ENCODE data around the gene CEBPZOS.
A peak's percentile ranks its signal among the peaks of the same experiment; 100 is the strongest.

The CEBPZOS gene

DNA sequence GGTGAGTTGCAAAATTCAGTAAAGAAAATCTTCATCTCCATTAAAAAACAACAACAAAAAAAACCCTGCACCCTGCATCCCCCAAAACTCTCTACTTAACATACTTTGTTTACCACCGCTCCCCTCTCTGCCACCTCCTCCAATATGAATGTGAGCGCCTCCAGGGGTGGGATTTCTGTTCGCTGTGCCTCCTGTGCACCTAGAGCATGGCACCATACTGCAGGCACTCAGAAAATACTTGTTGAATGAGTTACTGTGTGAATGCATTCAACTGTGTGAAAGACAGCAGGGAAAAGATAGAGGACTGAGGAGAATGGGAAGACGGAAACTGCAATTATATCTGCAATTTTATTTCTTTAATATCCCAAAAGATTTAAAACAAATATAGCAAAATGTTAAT lies 30.6 kb downstream of the CEBPZOS start:
- H3K18ac ChIP-seq (ENCODE audit: low read length), result no peak overlapping the region
- no peak overlapping the region for H3K4me3 ChIP-seq (ENCODE audit: low read depth, low read length)
- H3K27ac ChIP-seq (ENCODE audit: low read depth, low read length), result no peak overlapping the region
- H3K23ac ChIP-seq (ENCODE audit: low read length), result no peak overlapping the region
- H3K27me3 ChIP-seq (ENCODE audit: insufficient read depth, low read length), result no peaks in the 10 kb centered on the region
- DNase-seq, result no peak
- peaks cover 3 to 13% of the 10 kb centered on the region in 2 experiments for H3K36me3 ChIP-seq (ENCODE audit: control insufficient read depth in 1 of 2, insufficient read depth in 2 of 2, low read length in 2 of 2)
- H3K9ac ChIP-seq (ENCODE audit: low read length), result no peak overlapping the region
- peaks cover 0 to 2% of the 10 kb centered on the region in 2 experiments for H3K4me1 ChIP-seq (ENCODE audit: control insufficient read depth in 1 of 2, insufficient read depth in 2 of 2, low read length in 2 of 2)
- peaks cover 17% of the 10 kb centered on the region for H3K79me2 ChIP-seq (ENCODE audit: control insufficient read depth, insufficient read depth, low read length, poor library complexity)
- no peak overlapping the region for H4K8ac ChIP-seq (ENCODE audit: low read depth, low read length)
- no peaks in the 10 kb centered on the region for H3K9me3 ChIP-seq (ENCODE audit: insufficient read depth, low read depth, low read length)
- H2AFZ ChIP-seq (ENCODE audit: insufficient read depth, low read length, poor library complexity), result no peak overlapping the region
- no peak overlapping the region for H3K4ac ChIP-seq (ENCODE audit: low read depth, low read length)
- H3K79me1 ChIP-seq (ENCODE audit: low read length), result peaks cover 8% of the 10 kb centered on the region
- H4K12ac ChIP-seq (ENCODE audit: low read depth, low read length), result no peak overlapping the region
- H2BK120ac ChIP-seq (ENCODE audit: insufficient read depth, low read length, poor library complexity), result no peak overlapping the region
- no peak overlapping the region for H3K4me2 ChIP-seq (ENCODE audit: low read length)
- no CpG with 5 or more reads among the region's 4 CpGs for WGBS (ENCODE audit: extremely low coverage, insufficient coverage, insufficient read length)
- no peak overlapping the region for H2BK5ac ChIP-seq (ENCODE audit: low read depth, low read length, poor library complexity)
- H3K14ac ChIP-seq (ENCODE audit: low read length), result no peak overlapping the region
- H2BK12ac ChIP-seq (ENCODE audit: low read length), result no peak overlapping the region
- H2AK5ac ChIP-seq (ENCODE audit: low read length), result no peak overlapping the region
- H4K91ac ChIP-seq (ENCODE audit: low read depth, low read length), result no peak overlapping the region

DNA sequence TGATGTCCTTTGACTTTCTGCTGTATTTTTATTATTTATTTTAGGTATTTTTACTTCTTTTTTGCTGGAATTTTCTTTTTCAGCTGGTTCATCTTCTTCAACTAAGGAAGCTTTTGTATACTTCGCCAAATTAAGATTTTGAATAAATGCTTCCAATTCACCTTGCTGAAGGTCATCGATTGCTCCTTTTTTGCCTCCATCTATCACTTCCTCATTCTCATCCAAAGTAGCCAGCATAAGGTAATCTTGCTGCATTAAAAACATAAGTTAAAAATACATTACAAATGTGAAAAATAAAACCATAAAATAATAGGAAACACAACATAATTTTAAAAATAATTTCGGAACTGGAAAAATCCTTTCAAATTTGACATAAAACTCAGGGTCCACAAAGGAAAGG lies 32.5 kb downstream of the CEBPZOS start:
- peaks cover 24% of the 10 kb centered on the region for H3K79me2 ChIP-seq (ENCODE audit: control insufficient read depth, insufficient read depth, low read length, poor library complexity)
- H3K23ac ChIP-seq (ENCODE audit: low read length), result no peak overlapping the region
- no peak overlapping the region for H3K4me2 ChIP-seq (ENCODE audit: low read length)
- H3K9ac ChIP-seq (ENCODE audit: low read length), result no peak overlapping the region
- no peak overlapping the region for H2AFZ ChIP-seq (ENCODE audit: insufficient read depth, low read length, poor library complexity)
- H2BK12ac ChIP-seq (ENCODE audit: low read length), result no peak overlapping the region
- H3K18ac ChIP-seq (ENCODE audit: low read length), result no peak overlapping the region
- no peak for DNase-seq
- H3K14ac ChIP-seq (ENCODE audit: low read length), result no peak overlapping the region
- no CpG with 5 or more reads among the region's 3 CpGs for WGBS (ENCODE audit: extremely low coverage, insufficient coverage, insufficient read length)
- H2BK5ac ChIP-seq (ENCODE audit: low read depth, low read length, poor library complexity), result no peak overlapping the region
- peaks cover 7 to 8% of the 10 kb centered on the region in 2 experiments for H3K4me1 ChIP-seq (ENCODE audit: control insufficient read depth in 1 of 2, insufficient read depth in 2 of 2, low read length in 2 of 2)
- H3K36me3 ChIP-seq (ENCODE audit: control insufficient read depth in 1 of 2, insufficient read depth in 2 of 2, low read length in 2 of 2), result peaks cover 2 to 10% of the 10 kb centered on the region in 2 experiments
- no peak overlapping the region for H4K12ac ChIP-seq (ENCODE audit: low read depth, low read length)
- H3K9me3 ChIP-seq (ENCODE audit: insufficient read depth, low read depth, low read length), result no peaks in the 10 kb centered on the region
- H2BK120ac ChIP-seq (ENCODE audit: insufficient read depth, low read length, poor library complexity), result no peak overlapping the region
- no peaks in the 10 kb centered on the region for H3K27me3 ChIP-seq (ENCODE audit: insufficient read depth, low read length)
- peaks cover 8% of the 10 kb centered on the region for H3K79me1 ChIP-seq (ENCODE audit: low read length)
- no peak overlapping the region for H2AK5ac ChIP-seq (ENCODE audit: low read length)
- no peak overlapping the region for H3K27ac ChIP-seq (ENCODE audit: low read depth, low read length)
- no peak overlapping the region for H3K4ac ChIP-seq (ENCODE audit: low read depth, low read length)
- no peak overlapping the region for H4K91ac ChIP-seq (ENCODE audit: low read depth, low read length)
- no peak overlapping the region for H3K4me3 ChIP-seq (ENCODE audit: low read depth, low read length)
- H4K8ac ChIP-seq (ENCODE audit: low read depth, low read length), result no peak overlapping the region

GRCh38 chr2:37230581-37230980 lies 34.3 kb downstream of the CEBPZOS start:
- H3K23ac ChIP-seq (ENCODE audit: low read length), result no peak overlapping the region
- H3K4ac ChIP-seq (ENCODE audit: low read depth, low read length), result peak overlapping the region; percentile 13
- peak overlapping the region; percentile 62 for H3K9ac ChIP-seq (ENCODE audit: low read length)
- H2AK5ac ChIP-seq (ENCODE audit: low read length), result no peak overlapping the region
- H2BK5ac ChIP-seq (ENCODE audit: low read depth, low read length, poor library complexity), result no peak overlapping the region
- H2AFZ ChIP-seq (ENCODE audit: insufficient read depth, low read length, poor library complexity), result no peak overlapping the region
- H3K79me1 ChIP-seq (ENCODE audit: low read length), result peaks cover 8% of the 10 kb centered on the region
- H4K12ac ChIP-seq (ENCODE audit: low read depth, low read length), result no peak overlapping the region
- H3K14ac ChIP-seq (ENCODE audit: low read length), result no peak overlapping the region
- no peaks in the 10 kb centered on the region for H3K27me3 ChIP-seq (ENCODE audit: insufficient read depth, low read length)
- no CpG with 5 or more reads among the region's 8 CpGs for WGBS (ENCODE audit: extremely low coverage, insufficient coverage, insufficient read length)
- H3K18ac ChIP-seq (ENCODE audit: low read length), result no peak overlapping the region
- H3K4me1 ChIP-seq (ENCODE audit: control insufficient read depth in 1 of 2, insufficient read depth in 2 of 2, low read length in 2 of 2), result peaks cover 7 to 8% of the 10 kb centered on the region in 2 experiments
- peaks cover 24% of the 10 kb centered on the region for H3K79me2 ChIP-seq (ENCODE audit: control insufficient read depth, insufficient read depth, low read length, poor library complexity)
- H2BK120ac ChIP-seq (ENCODE audit: insufficient read depth, low read length, poor library complexity), result no peak overlapping the region
- H3K9me3 ChIP-seq (ENCODE audit: insufficient read depth, low read depth, low read length), result no peaks in the 10 kb centered on the region
- H4K8ac ChIP-seq (ENCODE audit: low read depth, low read length), result no peak overlapping the region
- no peak overlapping the region for H2BK12ac ChIP-seq (ENCODE audit: low read length)
- H3K4me2 ChIP-seq (ENCODE audit: low read length), result peak overlapping the region; percentile 84
- H3K4me3 ChIP-seq (ENCODE audit: low read depth, low read length), result no peak overlapping the region
- DNase-seq, result no peak
- H3K27ac ChIP-seq (ENCODE audit: low read depth, low read length), result no peak overlapping the region
- H3K36me3 ChIP-seq (ENCODE audit: control insufficient read depth in 1 of 2, insufficient read depth in 2 of 2, low read length in 2 of 2), result peaks cover 2 to 13% of the 10 kb centered on the region in 2 experiments
- H4K91ac ChIP-seq (ENCODE audit: low read depth, low read length), result no peak overlapping the region

- peaks cover 2 to 15% of the 10 kb centered on the region in 2 experiments for H3K36me3 ChIP-seq (ENCODE audit: control insufficient read depth in 1 of 2, insufficient read depth in 2 of 2, low read length in 2 of 2)
- peak within 1 kb of the TSS; percentile 89 for H2AFZ ChIP-seq (ENCODE audit: insufficient read depth, low read length, poor library complexity)
- H2BK120ac ChIP-seq (ENCODE audit: insufficient read depth, low read length, poor library complexity), result peak within 1 kb of the TSS; percentile 50
- peak within 1 kb of the TSS; percentile 83 for H2BK5ac ChIP-seq (ENCODE audit: low read depth, low read length, poor library complexity)
- H4K91ac ChIP-seq (ENCODE audit: low read depth, low read length), result peak within 1 kb of the TSS; percentile 75
- H3K4me3 ChIP-seq (ENCODE audit: low read depth, low read length), result peak within 1 kb of the TSS; percentile 98
- WGBS (ENCODE audit: extremely low coverage, insufficient coverage, insufficient read length), result no CpG with 5 or more reads among the region's 73 CpGs
- peak within 1 kb of the TSS; percentile 90 for H3K14ac ChIP-seq (ENCODE audit: low read length)
- peak; percentile 94 to 98 for DNase-seq
- peak within 1 kb of the TSS; percentile 5 for H2BK12ac ChIP-seq (ENCODE audit: low read length)
- H3K27ac ChIP-seq (ENCODE audit: low read depth, low read length), result peak within 1 kb of the TSS; percentile 76
- peak within 1 kb of the TSS; percentile 84 for H3K4me2 ChIP-seq (ENCODE audit: low read length)
- peaks cover 8% of the 10 kb centered on the region for H3K79me1 ChIP-seq (ENCODE audit: low read length)
- peaks cover 7 to 8% of the 10 kb centered on the region in 2 experiments for H3K4me1 ChIP-seq (ENCODE audit: control insufficient read depth in 1 of 2, insufficient read depth in 2 of 2, low read length in 2 of 2)
- H3K4ac ChIP-seq (ENCODE audit: low read depth, low read length), result peak within 1 kb of the TSS; percentile 80
- peak within 1 kb of the TSS; percentile 97 for H3K9ac ChIP-seq (ENCODE audit: low read length)
- no peaks in the 10 kb centered on the region for H3K27me3 ChIP-seq (ENCODE audit: insufficient read depth, low read length)
- peak within 1 kb of the TSS; percentile 86 for H2AK5ac ChIP-seq (ENCODE audit: low read length)
- peak within 1 kb of the TSS; percentile 95 for H4K8ac ChIP-seq (ENCODE audit: low read depth, low read length)
- H4K12ac ChIP-seq (ENCODE audit: low read depth, low read length), result peak within 1 kb of the TSS; percentile 89
- H3K23ac ChIP-seq (ENCODE audit: low read length), result peak within 1 kb of the TSS; percentile 14
- peaks cover 24% of the 10 kb centered on the region for H3K79me2 ChIP-seq (ENCODE audit: control insufficient read depth, insufficient read depth, low read length, poor library complexity)
- peak within 1 kb of the TSS; percentile 95 for H3K18ac ChIP-seq (ENCODE audit: low read length)
- H3K9me3 ChIP-seq (ENCODE audit: insufficient read depth, low read depth, low read length), result no peaks in the 10 kb centered on the region
Observed at GRCh38 chr2:37231241-37232130, 35.2 kb downstream of the CEBPZOS start, which contains the start of the genes CEBPZ and NDUFAF7. TSS of gene CEBPZ (minus strand) at chr2:37231596. CDS start at chr2:37231567, 29 bp downstream. TSS of gene NDUFAF7 (plus strand) at chr2:37231658. CDS start at chr2:37231706, 48 bp downstream.

Measured in trophoblast cell (in vitro differentiated cells and primary cell).